Lower leg skin (tissue), 4 donors: ENCODE data around the gene MAGEF1. TPM values are rescaled to one million over a fixed set of nuclear protein-coding genes. Genes with fewer than 3 reads are reported as not detected.

Experiments used
- DNase-seq, 2 donors: peaks; one replicate each; pipeline ENCODE4 v3.0.0-alpha.2; 2019; ENCODE audit warnings: low spot score in 2 of 2
- H3K4me3 ChIP-seq: fragments of 200-600 bp; sonication (generic); 2 replicates; pipeline ENCODE4 v1.5.1; 2017; ENCODE audit warnings: mild to moderate bottlenecking, low read depth; ENCODE audit not compliant: poor library complexity, severe bottlenecking
- CTCF ChIP-seq, 3 donors: fragments of 450-650 bp; IDR thresholded peaks; one replicate each; pipeline ENCODE4 v1.5.1; 2016; ENCODE audit warnings: antibody characterized with exemption in 3 of 3, mild to moderate bottlenecking in 3 of 3, moderate library complexity in 2 of 3
- POLR2A ChIP-seq, 2 donors: fragments of 450-650 bp; IDR thresholded peaks; one replicate each; pipeline ENCODE4 v1.6.1; 2016 to 2017; ENCODE audit warnings: antibody characterized with exemption in 2 of 2, mild to moderate bottlenecking in 1 of 2, moderate library complexity in 1 of 2
- WGBS, 2 donors: methylation state at CpG; one replicate each; pipeline ENCODE4 v1.1.5; 2018; 5-methylcytosine and 5-hydroxymethylcytosine counted together
- intact Hi-C: fragments of 100-400 bp; cut with DNase I; formaldehyde crosslinking; loops from one replicate; pipeline ENCODE4 v1.15.0; 2023; ENCODE audit warnings: low total_unique reads
- total RNA-seq, 4 donors: library from RNA; depleted of rRNA; stranded (reverse); fragments of >200 nt; gene quantifications; one replicate each; pipeline ENCODE4 v1.1.0, GENCODE V29; 2016

Gene MAGEF1
- total RNA-seq, 4 donors from 2014 or later: 32.5 to 44.3 (median 42.8) TPM

- TF ChIP-seq POLR2A (IDR thresholded peaks at IDR 0.05): no peak
- TF ChIP-seq CTCF (IDR thresholded peaks at IDR 0.05): no peak
- no peak for DNase-seq
- H3K4me3 ChIP-seq: no peak overlapping the region
- intact Hi-C loops: no loop called here
- 63 to 74% methylated on average over 5 of the region's 5 CpGs for WGBS, 2 donors
Measured at GRCh38 chr3:184739594-184740505, 28.0 kb upstream of the MAGEF1 start.

GRCh38 chr3:184738982-184739381 lies 27.1 kb upstream of the MAGEF1 start:
- no peak for TF ChIP-seq CTCF (IDR thresholded peaks at IDR 0.05)
- no peak for TF ChIP-seq POLR2A (IDR thresholded peaks at IDR 0.05)
- peak in 1 of 2 donors; percentile 66 for DNase-seq
- intact Hi-C loops: no loop called here

GRCh38 chr3:184738506-184738890 lies 26.6 kb upstream of the MAGEF1 start:
- DNase-seq: no peak
- no peak for TF ChIP-seq POLR2A (IDR thresholded peaks at IDR 0.05)
- no peak for TF ChIP-seq CTCF (IDR thresholded peaks at IDR 0.05)
- no peak overlapping the region for H3K4me3 ChIP-seq
- intact Hi-C loops: no loop called here
- WGBS, 2 donors: 44 to 58% methylated on average over 8 of the region's 8 CpGs

More at GRCh38 chr3:184738982-184739381, 27.1 kb upstream of the MAGEF1 start:
- 90 to 92% methylated on average over 4 of the region's 4 CpGs for WGBS, 2 donors
- H3K4me3 ChIP-seq: no peak overlapping the region

GRCh38 chr3:184737641-184738505 lies 26.0 kb upstream of the MAGEF1 start:
- no peak overlapping the region for H3K4me3 ChIP-seq
- peak; percentile 30 to 84 for DNase-seq
- intact Hi-C loops: no loop called here
- 31 to 40% methylated on average over 15 of the region's 15 CpGs for WGBS, 2 donors
- no peak for TF ChIP-seq POLR2A (IDR thresholded peaks at IDR 0.05)
- TF ChIP-seq CTCF (IDR thresholded peaks at IDR 0.05): no peak

GRCh38 chr3:184737063-184737462 lies 25.2 kb upstream of the MAGEF1 start:
- intact Hi-C loops: no loop called here
- DNase-seq: peak; percentile 25 to 80
- no peak for TF ChIP-seq CTCF (IDR thresholded peaks at IDR 0.05)
- no peak for TF ChIP-seq POLR2A (IDR thresholded peaks at IDR 0.05)
- 56 to 67% methylated on average over 3 of the region's 3 CpGs for WGBS, 2 donors
- no peak overlapping the region for H3K4me3 ChIP-seq
